HepG2 (cell line): Measurements from ENCODE around the gene CACNB4. TPM values are rescaled to one million over a fixed set of nuclear protein-coding genes. Genes with fewer than 3 reads are reported as not detected.

ENCODE experiments used
- BCL6 ChIP-seq: IDR thresholded peaks from 2 replicates; pipeline ENCODE4 v1.6.1; 2016; ENCODE audit warnings: missing genetic modification reagents, missing compliant biosample characterization
- DPF2 ChIP-seq: sonication (generic); formaldehyde crosslinking; IDR thresholded peaks from 2 replicates; pipeline ENCODE4 v1.4.0; 2020; ENCODE audit warnings: mild to moderate bottlenecking, low read depth, missing genetic modification reagents, borderline replicate concordance
- FOXA1 ChIP-seq, 2 experiments: fragments of 450-650 bp in 1 of 2; sonication (generic) in 1 of 2; formaldehyde crosslinking in 1 of 2; IDR thresholded peaks; 2 replicates each; pipeline versions ENCODE4 v1.4.0 to v1.6.1; 2016 to 2020; ENCODE audit warnings: missing genetic modification reagents in 1 of 2
- IRF2 ChIP-seq: IDR thresholded peaks from 2 replicates; pipeline ENCODE4 v1.6.1; 2018; ENCODE audit warnings: missing genetic modification reagents, missing compliant biosample characterization
- KAT8 ChIP-seq: IDR thresholded peaks from 2 replicates; pipeline ENCODE4 v1.6.1; 2016; ENCODE audit warnings: missing genetic modification reagents, missing compliant biosample characterization
- KMT2B ChIP-seq: IDR thresholded peaks from 2 replicates; pipeline ENCODE4 v1.6.1; 2016; ENCODE audit warnings: missing genetic modification reagents, missing compliant biosample characterization
- NFYC ChIP-seq: IDR thresholded peaks from 2 replicates; pipeline ENCODE4 v1.6.1; 2016; ENCODE audit warnings: missing genetic modification reagents, missing compliant biosample characterization
- PTBP1 ChIP-seq: fragments of 200-400 bp; formaldehyde crosslinking; IDR thresholded peaks from 2 replicates; pipeline ENCODE4 v1.6.1; 2018; ENCODE audit warnings: low read length, low read depth; ENCODE audit not compliant: poor library complexity, severe bottlenecking
- RFX5 ChIP-seq: IDR thresholded peaks from 2 replicates; pipeline ENCODE4 v1.6.1; 2011; ENCODE audit warnings: low read depth, low read length, improper control_type of control experiment
- ZFP1 ChIP-seq: IDR thresholded peaks from 2 replicates; pipeline ENCODE4 v1.6.1; 2016
- ZMYM4 ChIP-seq: sonication (generic); formaldehyde crosslinking; IDR thresholded peaks from 2 replicates; pipeline ENCODE4 v1.8.1; 2023; ENCODE audit warnings: mild to moderate bottlenecking, missing genetic modification reagents
- ZNF205 ChIP-seq: IDR thresholded peaks from 2 replicates; pipeline ENCODE4 v1.6.1; 2018; ENCODE audit warnings: missing biosample characterization, missing genetic modification reagents
- ZNF24 ChIP-seq: fragments of 450-650 bp; IDR thresholded peaks from 2 replicates; pipeline ENCODE4 v1.6.1; 2017; ENCODE audit warnings: antibody characterized with exemption, mild to moderate bottlenecking
- ZNF772 ChIP-seq: sonication (generic); formaldehyde crosslinking; IDR thresholded peaks from 2 replicates; pipeline ENCODE4 v1.5.0; 2020; ENCODE audit warnings: mild to moderate bottlenecking, missing genetic modification reagents
- ZSCAN25 ChIP-seq: sonication (generic); formaldehyde crosslinking; IDR thresholded peaks from 2 replicates; pipeline ENCODE4 v1.8.0; 2022; ENCODE audit warnings: mild to moderate bottlenecking, missing genetic modification reagents
- polyA plus RNA-seq, 8 experiments: library from polyadenylated mRNA; depleted of rRNA in 3 of 8; stranded (reverse) in 7 of 8; unstranded in 1 of 8; fragments of >200 nt; fragmentation: Illumina TruSeq in 4 of 8; extraction: Trizol in 4 of 8; gene quantifications; 2 replicates each; pipeline versions ENCODE4 v1.2.1 to v1.2.3, GENCODE V29; 2011 to 2016; ENCODE audit warnings: low read depth in 4 of 8, missing spikeins in 1 of 8, mixed read lengths in 1 of 8; ENCODE audit not compliant: insufficient read depth in 1 of 8
- total RNA-seq, 5 experiments: library from RNA; depleted of rRNA; stranded (reverse); fragments of >200 nt; fragmentation: Illumina TruSeq; extraction: Trizol; gene quantifications; 2 replicates each; pipeline ENCODE4 v1.2.3, GENCODE V29; 2016; ENCODE audit warnings: low read depth in 1 of 5
- TF ChIP-seq, protein P1 (sequence below): sonication (generic); formaldehyde crosslinking; IDR thresholded peaks from 2 replicates; pipeline ENCODE4 v1.4.0; 2020; ENCODE audit warnings: missing genetic modification reagents
- TF ChIP-seq, protein P2 (sequence below): sonication (generic); formaldehyde crosslinking; IDR thresholded peaks from 2 replicates; pipeline ENCODE4 v1.5.0; 2020; ENCODE audit warnings: mild to moderate bottlenecking, missing genetic modification reagents, moderate library complexity
- TF ChIP-seq, protein P3 (sequence below): sonication (generic); formaldehyde crosslinking; IDR thresholded peaks from 2 replicates; pipeline ENCODE4 v1.8.1; 2023; ENCODE audit warnings: mild to moderate bottlenecking, missing genetic modification reagents
- TF ChIP-seq, protein P4 (sequence below), 2 experiments: sonication (generic) in 1 of 2; formaldehyde crosslinking in 1 of 2; IDR thresholded peaks; 2 replicates each; pipeline versions ENCODE4 v1.4.0 to v1.6.1; 2016 to 2020; ENCODE audit warnings: borderline replicate concordance in 1 of 2, low read depth in 1 of 2, mild to moderate bottlenecking in 1 of 2, missing genetic modification reagents in 1 of 2

CACNB4 gene
- total and polyA plus RNA-seq, 2 of the 13 experiments (the other 11 are each of a cell fraction or from before 2014, with no cell fraction given) = 5.1 to 14.3 TPM

DNA sequence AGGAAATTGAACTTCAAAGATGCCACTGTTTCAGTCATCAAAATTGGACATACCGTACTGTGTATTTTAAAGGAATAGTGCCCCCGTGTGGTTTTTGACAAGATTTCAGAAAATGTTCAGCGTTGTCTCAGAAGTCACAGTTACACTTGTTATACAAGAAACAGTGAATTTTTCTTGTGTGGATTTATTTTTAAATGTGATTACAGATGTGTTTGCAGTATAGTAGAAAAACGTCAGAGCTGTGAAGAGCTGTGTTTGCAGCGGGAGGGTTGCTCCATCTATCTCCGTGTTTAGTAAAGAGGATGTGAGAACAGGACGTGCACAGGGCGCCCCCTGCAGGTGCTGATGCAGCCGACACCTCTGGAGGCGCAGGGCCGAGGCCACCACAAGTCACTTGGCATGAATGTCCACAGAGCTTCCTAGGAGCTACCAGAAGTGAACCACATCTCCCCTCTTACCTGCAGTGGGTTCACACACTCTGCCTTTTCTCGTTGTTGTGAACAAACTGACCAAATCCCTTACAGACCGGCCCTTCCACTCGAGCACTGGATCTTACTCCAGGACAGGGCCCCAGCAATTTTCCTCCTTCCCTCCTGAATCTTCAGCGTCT is 73.1 kb downstream of the CACNB4 start (continued):
- TF ChIP-seq, protein P1, sequence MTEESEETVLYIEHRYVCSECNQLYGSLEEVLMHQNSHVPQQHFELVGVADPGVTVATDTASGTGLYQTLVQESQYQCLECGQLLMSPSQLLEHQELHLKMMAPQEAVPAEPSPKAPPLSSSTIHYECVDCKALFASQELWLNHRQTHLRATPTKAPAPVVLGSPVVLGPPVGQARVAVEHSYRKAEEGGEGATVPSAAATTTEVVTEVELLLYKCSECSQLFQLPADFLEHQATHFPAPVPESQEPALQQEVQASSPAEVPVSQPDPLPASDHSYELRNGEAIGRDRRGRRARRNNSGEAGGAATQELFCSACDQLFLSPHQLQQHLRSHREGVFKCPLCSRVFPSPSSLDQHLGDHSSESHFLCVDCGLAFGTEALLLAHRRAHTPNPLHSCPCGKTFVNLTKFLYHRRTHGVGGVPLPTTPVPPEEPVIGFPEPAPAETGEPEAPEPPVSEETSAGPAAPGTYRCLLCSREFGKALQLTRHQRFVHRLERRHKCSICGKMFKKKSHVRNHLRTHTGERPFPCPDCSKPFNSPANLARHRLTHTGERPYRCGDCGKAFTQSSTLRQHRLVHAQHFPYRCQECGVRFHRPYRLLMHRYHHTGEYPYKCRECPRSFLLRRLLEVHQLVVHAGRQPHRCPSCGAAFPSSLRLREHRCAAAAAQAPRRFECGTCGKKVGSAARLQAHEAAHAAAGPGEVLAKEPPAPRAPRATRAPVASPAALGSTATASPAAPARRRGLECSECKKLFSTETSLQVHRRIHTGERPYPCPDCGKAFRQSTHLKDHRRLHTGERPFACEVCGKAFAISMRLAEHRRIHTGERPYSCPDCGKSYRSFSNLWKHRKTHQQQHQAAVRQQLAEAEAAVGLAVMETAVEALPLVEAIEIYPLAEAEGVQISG (CRISPR knock-in tag) = peak; percentile 33; the same call in 1 of the 2 replicates
- TF ChIP-seq ZSCAN25 (CRISPR knock-in tag) (peak; percentile 35; the same call in 1 of the 2 replicates), ZFP1 (CRISPR knock-in tag) (no peak), IRF2 (CRISPR knock-in tag) (0 out of 2 replicates have a peak, but pooled peaks have one; percentile 68), FOXA1 (IDR thresholded peaks at IDR 0.05) (no peak), FOXA1 (CRISPR knock-in tag; IDR thresholded peaks at IDR 0.05) (peak; percentile 35; the same call in 1 of the 2 replicates), BCL6 (CRISPR knock-in tag) (0 out of 2 replicates have a peak, but pooled peaks have one; percentile 22), ZNF205 (0 out of 2 replicates have a peak, but pooled peaks have one; percentile 31), ZMYM4 (no peak; the same call in 1 of the 2 replicates), KAT8 (CRISPR knock-in tag) (0 out of 2 replicates have a peak, but pooled peaks have one; percentile 15), DPF2 (CRISPR knock-in tag) (no peak; the same call in 1 of the 2 replicates), NFYC (CRISPR knock-in tag) (0 out of 2 replicates have a peak, but pooled peaks have one; percentile 20), ZNF24 (0 out of 2 replicates have a peak, but pooled peaks have one; percentile 69), KMT2B (CRISPR knock-in tag) (peak; percentile 48; the same call in 1 of the 2 replicates), RFX5 (no peak), ZNF772 (CRISPR knock-in tag) (no peak), PTBP1 (no peak)
- TF ChIP-seq, protein P2, sequence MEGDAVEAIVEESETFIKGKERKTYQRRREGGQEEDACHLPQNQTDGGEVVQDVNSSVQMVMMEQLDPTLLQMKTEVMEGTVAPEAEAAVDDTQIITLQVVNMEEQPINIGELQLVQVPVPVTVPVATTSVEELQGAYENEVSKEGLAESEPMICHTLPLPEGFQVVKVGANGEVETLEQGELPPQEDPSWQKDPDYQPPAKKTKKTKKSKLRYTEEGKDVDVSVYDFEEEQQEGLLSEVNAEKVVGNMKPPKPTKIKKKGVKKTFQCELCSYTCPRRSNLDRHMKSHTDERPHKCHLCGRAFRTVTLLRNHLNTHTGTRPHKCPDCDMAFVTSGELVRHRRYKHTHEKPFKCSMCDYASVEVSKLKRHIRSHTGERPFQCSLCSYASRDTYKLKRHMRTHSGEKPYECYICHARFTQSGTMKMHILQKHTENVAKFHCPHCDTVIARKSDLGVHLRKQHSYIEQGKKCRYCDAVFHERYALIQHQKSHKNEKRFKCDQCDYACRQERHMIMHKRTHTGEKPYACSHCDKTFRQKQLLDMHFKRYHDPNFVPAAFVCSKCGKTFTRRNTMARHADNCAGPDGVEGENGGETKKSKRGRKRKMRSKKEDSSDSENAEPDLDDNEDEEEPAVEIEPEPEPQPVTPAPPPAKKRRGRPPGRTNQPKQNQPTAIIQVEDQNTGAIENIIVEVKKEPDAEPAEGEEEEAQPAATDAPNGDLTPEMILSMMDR = peak; percentile 97
- TF ChIP-seq, protein P3, sequence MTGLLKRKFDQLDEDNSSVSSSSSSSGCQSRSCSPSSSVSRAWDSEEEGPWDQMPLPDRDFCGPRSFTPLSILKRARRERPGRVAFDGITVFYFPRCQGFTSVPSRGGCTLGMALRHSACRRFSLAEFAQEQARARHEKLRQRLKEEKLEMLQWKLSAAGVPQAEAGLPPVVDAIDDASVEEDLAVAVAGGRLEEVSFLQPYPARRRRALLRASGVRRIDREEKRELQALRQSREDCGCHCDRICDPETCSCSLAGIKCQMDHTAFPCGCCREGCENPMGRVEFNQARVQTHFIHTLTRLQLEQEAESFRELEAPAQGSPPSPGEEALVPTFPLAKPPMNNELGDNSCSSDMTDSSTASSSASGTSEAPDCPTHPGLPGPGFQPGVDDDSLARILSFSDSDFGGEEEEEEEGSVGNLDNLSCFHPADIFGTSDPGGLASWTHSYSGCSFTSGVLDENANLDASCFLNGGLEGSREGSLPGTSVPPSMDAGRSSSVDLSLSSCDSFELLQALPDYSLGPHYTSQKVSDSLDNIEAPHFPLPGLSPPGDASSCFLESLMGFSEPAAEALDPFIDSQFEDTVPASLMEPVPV = peak; percentile 50; the same call in 1 of the 2 replicates
- TF ChIP-seq, protein P4, sequence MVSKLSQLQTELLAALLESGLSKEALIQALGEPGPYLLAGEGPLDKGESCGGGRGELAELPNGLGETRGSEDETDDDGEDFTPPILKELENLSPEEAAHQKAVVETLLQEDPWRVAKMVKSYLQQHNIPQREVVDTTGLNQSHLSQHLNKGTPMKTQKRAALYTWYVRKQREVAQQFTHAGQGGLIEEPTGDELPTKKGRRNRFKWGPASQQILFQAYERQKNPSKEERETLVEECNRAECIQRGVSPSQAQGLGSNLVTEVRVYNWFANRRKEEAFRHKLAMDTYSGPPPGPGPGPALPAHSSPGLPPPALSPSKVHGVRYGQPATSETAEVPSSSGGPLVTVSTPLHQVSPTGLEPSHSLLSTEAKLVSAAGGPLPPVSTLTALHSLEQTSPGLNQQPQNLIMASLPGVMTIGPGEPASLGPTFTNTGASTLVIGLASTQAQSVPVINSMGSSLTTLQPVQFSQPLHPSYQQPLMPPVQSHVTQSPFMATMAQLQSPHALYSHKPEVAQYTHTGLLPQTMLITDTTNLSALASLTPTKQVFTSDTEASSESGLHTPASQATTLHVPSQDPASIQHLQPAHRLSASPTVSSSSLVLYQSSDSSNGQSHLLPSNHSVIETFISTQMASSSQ (IDR thresholded peaks at IDR 0.05; ENCODE audit: low read depth) = no peak
- TF ChIP-seq, protein P4 (CRISPR knock-in tag; IDR thresholded peaks at IDR 0.05; ENCODE audit: borderline replicate concordance) = no peak
